HepG2 (cell line): Measurements from ENCODE around the gene BCO2. TPM values are rescaled to one million over a fixed set of nuclear protein-coding genes. Genes with fewer than 3 reads are reported as not detected.

Experiments used
- GZF1 ChIP-seq: sonication (generic); formaldehyde crosslinking; IDR thresholded peaks from 2 replicates; pipeline ENCODE4 v1.5.1; 2020; ENCODE audit warnings: mild to moderate bottlenecking, missing genetic modification reagents
- HNF4G ChIP-seq, 2 experiments: sonication (generic) in 1 of 2; formaldehyde crosslinking in 1 of 2; IDR thresholded peaks; 2 replicates each; pipeline versions ENCODE4 v1.4.0 to v1.6.1; 2011 to 2020; ENCODE audit warnings: borderline replicate concordance in 2 of 2, low read depth in 2 of 2, mild to moderate bottlenecking in 2 of 2, low read length in 1 of 2, missing genetic modification reagents in 1 of 2, moderate library complexity in 1 of 2
- KMT2A ChIP-seq: sonication (generic); formaldehyde crosslinking; IDR thresholded peaks from 2 replicates; pipeline ENCODE4 v1.4.0; 2020; ENCODE audit warnings: missing genetic modification reagents
- MATR3 ChIP-seq: sonication (generic); formaldehyde crosslinking; IDR thresholded peaks from 2 replicates; pipeline ENCODE4 v1.4.0; 2020; ENCODE audit warnings: missing genetic modification reagents
- SAP130 ChIP-seq: IDR thresholded peaks from 2 replicates; pipeline ENCODE4 v1.6.1; 2016; ENCODE audit warnings: low read depth
- ZNF136 ChIP-seq: sonication (generic); formaldehyde crosslinking; IDR thresholded peaks from 2 replicates; pipeline ENCODE4 v1.8.1; 2022; ENCODE audit warnings: low read depth, mild to moderate bottlenecking, moderate library complexity, missing genetic modification reagents
- ZNF383 ChIP-seq: sonication (generic); formaldehyde crosslinking; IDR thresholded peaks from 2 replicates; pipeline ENCODE4 v1.4.0; 2020; ENCODE audit warnings: missing genetic modification reagents, mild to moderate bottlenecking, borderline replicate concordance
- ZNF841 ChIP-seq: sonication (generic); formaldehyde crosslinking; IDR thresholded peaks from 2 replicates; pipeline ENCODE4 v1.8.1; 2023; ENCODE audit warnings: missing genetic modification reagents, borderline replicate concordance
- polyA plus RNA-seq, 8 experiments: library from polyadenylated mRNA; depleted of rRNA in 3 of 8; stranded (reverse) in 7 of 8; unstranded in 1 of 8; fragments of >200 nt; fragmentation: Illumina TruSeq in 4 of 8; extraction: Trizol in 4 of 8; gene quantifications; 2 replicates each; pipeline versions ENCODE4 v1.2.1 to v1.2.3, GENCODE V29; 2011 to 2016; ENCODE audit warnings: low read depth in 4 of 8, missing spikeins in 1 of 8, mixed read lengths in 1 of 8; ENCODE audit not compliant: insufficient read depth in 1 of 8
- total RNA-seq, 5 experiments: library from RNA; depleted of rRNA; stranded (reverse); fragments of >200 nt; fragmentation: Illumina TruSeq; extraction: Trizol; gene quantifications; 2 replicates each; pipeline ENCODE4 v1.2.3, GENCODE V29; 2016; ENCODE audit warnings: low read depth in 1 of 5
- TF ChIP-seq, protein P1 (sequence below), 2 experiments: fragments of 450-650 bp in 1 of 2; sonication (generic) in 1 of 2; formaldehyde crosslinking in 1 of 2; IDR thresholded peaks; 2 replicates each; pipeline versions ENCODE4 v1.6.1 to v1.8.0; 2016 to 2022; ENCODE audit warnings: antibody characterized with exemption in 1 of 2, mild to moderate bottlenecking in 1 of 2, missing genetic modification reagents in 1 of 2
- TF ChIP-seq, protein P2 (sequence below): sonication (generic); formaldehyde crosslinking; IDR thresholded peaks from 2 replicates; pipeline ENCODE4 v1.4.0; 2020; ENCODE audit warnings: mild to moderate bottlenecking, missing genetic modification reagents
- TF ChIP-seq, protein P3 (sequence below): sonication (generic); formaldehyde crosslinking; IDR thresholded peaks from 2 replicates; pipeline ENCODE4 v1.5.0; 2020; ENCODE audit warnings: missing genetic modification reagents

The BCO2 gene
- total and polyA plus RNA-seq, 2 of the 13 experiments (the other 11 are each of a cell fraction or from before 2014, with no cell fraction given), result 0.38 to 0.58 TPM

DNA sequence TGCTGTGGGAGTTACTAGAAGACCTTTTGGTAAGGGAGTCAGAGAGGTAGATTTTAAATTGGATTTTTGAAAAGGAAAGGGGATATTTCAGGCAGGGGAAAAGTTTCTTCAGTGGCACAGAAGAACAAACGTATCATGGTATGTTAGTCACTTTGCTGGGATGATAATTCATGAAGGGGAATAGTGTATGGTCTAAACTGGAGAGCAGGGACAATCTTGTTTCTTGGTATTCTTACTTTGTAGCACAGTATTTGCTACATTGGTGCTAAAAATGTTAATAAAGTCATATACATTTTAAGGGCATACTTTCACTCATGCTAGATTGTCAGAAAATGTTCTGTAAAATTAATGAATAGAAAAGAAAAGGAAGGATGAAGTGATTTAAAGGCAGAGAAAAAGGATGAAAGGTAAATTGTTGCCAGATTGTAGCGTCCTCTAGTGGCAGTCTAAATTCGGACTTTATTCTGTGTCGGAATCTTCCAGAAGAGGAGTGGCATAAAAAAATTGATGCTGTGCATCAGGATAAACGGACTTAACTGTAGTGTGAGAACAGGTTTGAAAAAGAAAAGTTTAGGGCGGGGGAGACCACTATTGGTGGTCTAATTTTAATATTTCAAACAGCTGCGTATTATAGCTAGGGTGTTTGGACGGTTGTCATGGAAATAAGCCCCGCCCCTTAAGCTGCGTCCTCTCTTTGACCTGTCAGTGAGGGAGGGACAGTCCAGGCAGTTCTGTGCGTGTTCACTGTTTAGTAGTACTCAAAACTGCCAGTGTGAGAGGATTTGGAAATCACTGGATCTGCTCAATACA lies at the start of gene BCO2 (continued):
- TF ChIP-seq, protein P1, sequence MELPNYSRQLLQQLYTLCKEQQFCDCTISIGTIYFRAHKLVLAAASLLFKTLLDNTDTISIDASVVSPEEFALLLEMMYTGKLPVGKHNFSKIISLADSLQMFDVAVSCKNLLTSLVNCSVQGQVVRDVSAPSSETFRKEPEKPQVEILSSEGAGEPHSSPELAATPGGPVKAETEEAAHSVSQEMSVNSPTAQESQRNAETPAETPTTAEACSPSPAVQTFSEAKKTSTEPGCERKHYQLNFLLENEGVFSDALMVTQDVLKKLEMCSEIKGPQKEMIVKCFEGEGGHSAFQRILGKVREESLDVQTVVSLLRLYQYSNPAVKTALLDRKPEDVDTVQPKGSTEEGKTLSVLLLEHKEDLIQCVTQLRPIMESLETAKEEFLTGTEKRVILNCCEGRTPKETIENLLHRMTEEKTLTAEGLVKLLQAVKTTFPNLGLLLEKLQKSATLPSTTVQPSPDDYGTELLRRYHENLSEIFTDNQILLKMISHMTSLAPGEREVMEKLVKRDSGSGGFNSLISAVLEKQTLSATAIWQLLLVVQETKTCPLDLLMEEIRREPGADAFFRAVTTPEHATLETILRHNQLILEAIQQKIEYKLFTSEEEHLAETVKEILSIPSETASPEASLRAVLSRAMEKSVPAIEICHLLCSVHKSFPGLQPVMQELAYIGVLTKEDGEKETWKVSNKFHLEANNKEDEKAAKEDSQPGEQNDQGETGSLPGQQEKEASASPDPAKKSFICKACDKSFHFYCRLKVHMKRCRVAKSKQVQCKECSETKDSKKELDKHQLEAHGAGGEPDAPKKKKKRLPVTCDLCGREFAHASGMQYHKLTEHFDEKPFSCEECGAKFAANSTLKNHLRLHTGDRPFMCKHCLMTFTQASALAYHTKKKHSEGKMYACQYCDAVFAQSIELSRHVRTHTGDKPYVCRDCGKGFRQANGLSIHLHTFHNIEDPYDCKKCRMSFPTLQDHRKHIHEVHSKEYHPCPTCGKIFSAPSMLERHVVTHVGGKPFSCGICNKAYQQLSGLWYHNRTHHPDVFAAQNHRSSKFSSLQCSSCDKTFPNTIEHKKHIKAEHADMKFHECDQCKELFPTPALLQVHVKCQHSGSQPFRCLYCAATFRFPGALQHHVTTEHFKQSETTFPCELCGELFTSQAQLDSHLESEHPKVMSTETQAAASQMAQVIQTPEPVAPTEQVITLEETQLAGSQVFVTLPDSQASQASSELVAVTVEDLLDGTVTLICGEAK (IDR thresholded peaks at IDR 0.05), result no peak
- TF ChIP-seq, protein P1 (CRISPR knock-in tag; IDR thresholded peaks at IDR 0.05), result no peak
- TF ChIP-seq MATR3, result no peak
- TF ChIP-seq KMT2A (CRISPR knock-in tag), result no peak
- TF ChIP-seq HNF4G (IDR thresholded peaks at IDR 0.05; ENCODE audit: borderline replicate concordance, low read depth, low read length), result no peak
- no peak for TF ChIP-seq HNF4G (CRISPR knock-in tag; IDR thresholded peaks at IDR 0.05; ENCODE audit: borderline replicate concordance, low read depth)
- TF ChIP-seq, protein P2, sequence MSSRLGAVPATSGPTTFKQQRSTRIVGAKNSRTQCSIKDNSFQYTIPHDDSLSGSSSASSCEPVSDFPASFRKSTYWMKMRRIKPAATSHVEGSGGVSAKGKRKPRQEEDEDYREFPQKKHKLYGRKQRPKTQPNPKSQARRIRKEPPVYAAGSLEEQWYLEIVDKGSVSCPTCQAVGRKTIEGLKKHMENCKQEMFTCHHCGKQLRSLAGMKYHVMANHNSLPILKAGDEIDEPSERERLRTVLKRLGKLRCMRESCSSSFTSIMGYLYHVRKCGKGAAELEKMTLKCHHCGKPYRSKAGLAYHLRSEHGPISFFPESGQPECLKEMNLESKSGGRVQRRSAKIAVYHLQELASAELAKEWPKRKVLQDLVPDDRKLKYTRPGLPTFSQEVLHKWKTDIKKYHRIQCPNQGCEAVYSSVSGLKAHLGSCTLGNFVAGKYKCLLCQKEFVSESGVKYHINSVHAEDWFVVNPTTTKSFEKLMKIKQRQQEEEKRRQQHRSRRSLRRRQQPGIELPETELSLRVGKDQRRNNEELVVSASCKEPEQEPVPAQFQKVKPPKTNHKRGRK (CRISPR knock-in tag), result no peak
- TF ChIP-seq ZNF136 (CRISPR knock-in tag), result no peak
- TF ChIP-seq GZF1 (CRISPR knock-in tag), result no peak
- TF ChIP-seq ZNF841 (CRISPR knock-in tag), result no peak
- TF ChIP-seq SAP130, result peak; percentile 37; the same call in 1 of the 2 replicates
- TF ChIP-seq, protein P3, sequence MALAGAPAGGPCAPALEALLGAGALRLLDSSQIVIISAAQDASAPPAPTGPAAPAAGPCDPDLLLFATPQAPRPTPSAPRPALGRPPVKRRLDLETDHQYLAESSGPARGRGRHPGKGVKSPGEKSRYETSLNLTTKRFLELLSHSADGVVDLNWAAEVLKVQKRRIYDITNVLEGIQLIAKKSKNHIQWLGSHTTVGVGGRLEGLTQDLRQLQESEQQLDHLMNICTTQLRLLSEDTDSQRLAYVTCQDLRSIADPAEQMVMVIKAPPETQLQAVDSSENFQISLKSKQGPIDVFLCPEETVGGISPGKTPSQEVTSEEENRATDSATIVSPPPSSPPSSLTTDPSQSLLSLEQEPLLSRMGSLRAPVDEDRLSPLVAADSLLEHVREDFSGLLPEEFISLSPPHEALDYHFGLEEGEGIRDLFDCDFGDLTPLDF, result no peak
- TF ChIP-seq ZNF383 (CRISPR knock-in tag), result no peak
